Left lung (tissue), 10 donors: ENCODE data around the gene UPF2. TPM values are rescaled to one million over a fixed set of nuclear protein-coding genes. Genes with fewer than 3 reads are reported as not detected.
A peak's percentile ranks its signal among the peaks of the same experiment; 100 is the strongest.

Experiments
- ATAC-seq: fragments of 200-7000 bp; cut with Tn5 transposase; one replicate; pipeline ENCODE4 v1.9.1; 2020; ENCODE audit warnings: moderate library complexity
- DNase-seq, 4 donors: peaks; one replicate each; pipeline ENCODE4 v3.0.0-alpha.2; 2013 to 2020
- H3K27ac ChIP-seq, 2 donors: fragments of 200-600 bp; sonication (generic) in 1 of 2; one replicate each; pipeline versions ENCODE4 v1.5.0 to v1.8.0; 2020 to 2021
- H3K27me3 ChIP-seq, 2 donors: fragments of 200-600 bp; sonication (generic) in 1 of 2; one replicate each; pipeline versions ENCODE4 v1.5.0 to v1.8.0; 2020 to 2021
- H3K36me3 ChIP-seq, 2 donors: fragments of 200-600 bp; sonication (generic) in 1 of 2; one replicate each; pipeline versions ENCODE4 v1.5.0 to v1.8.0; 2020 to 2021
- H3K4me1 ChIP-seq, 2 donors: fragments of 200-600 bp; one replicate each; pipeline ENCODE4 v1.8.0; 2021
- H3K4me3 ChIP-seq, 2 donors: fragments of 200-600 bp; sonication (generic) in 1 of 2; one replicate each; pipeline versions ENCODE4 v1.5.0 to v1.8.0; 2020 to 2021; ENCODE audit warnings: mild to moderate bottlenecking in 1 of 2
- H3K9me3 ChIP-seq, 2 donors: fragments of 200-600 bp; sonication (generic) in 1 of 2; one replicate each; pipeline versions ENCODE4 v1.5.0 to v1.8.0; 2020 to 2021
- intact Hi-C, 2 donors: fragments of 100-400 bp; cut with DNase I; formaldehyde crosslinking; loops; one replicate each; pipeline versions ENCODE4 v1.11.2 to v1.14.2; 2022
- polyA plus RNA-seq, 6 donors: library from polyadenylated mRNA; unstranded; fragments of 120-200 nt; gene quantifications; one replicate each; pipeline ENCODE4 v1.2.1, GENCODE V29; 2013; ENCODE audit not compliant: insufficient read length in 6 of 6
- total RNA-seq, 2 donors: library from RNA; stranded (reverse); fragmentation: NEBNext Ultra II Directional; extraction: Animal tissue kit (Norgen Biotek cat#: 25700); gene quantifications; one replicate each; pipeline ENCODE4 v1.2.1, GENCODE V29; 2021
- TF ChIP-seq, protein P1 (sequence below), 2 donors: fragments of 200-600 bp; sonication (generic) in 1 of 2; IDR thresholded peaks; one replicate each; pipeline versions ENCODE4 v1.5.0 to v1.8.0; 2021; ENCODE audit warnings: antibody characterized with exemption in 2 of 2
- donor health status: DM: no; HTN: yes; CAD: no.
- donor health status: DM: no; HTN: no; CAD: no.

The UPF2 gene
- total and polyA plus RNA-seq, 8 donors: 14.5 to 44.3 (median 33.2) TPM

DNA sequence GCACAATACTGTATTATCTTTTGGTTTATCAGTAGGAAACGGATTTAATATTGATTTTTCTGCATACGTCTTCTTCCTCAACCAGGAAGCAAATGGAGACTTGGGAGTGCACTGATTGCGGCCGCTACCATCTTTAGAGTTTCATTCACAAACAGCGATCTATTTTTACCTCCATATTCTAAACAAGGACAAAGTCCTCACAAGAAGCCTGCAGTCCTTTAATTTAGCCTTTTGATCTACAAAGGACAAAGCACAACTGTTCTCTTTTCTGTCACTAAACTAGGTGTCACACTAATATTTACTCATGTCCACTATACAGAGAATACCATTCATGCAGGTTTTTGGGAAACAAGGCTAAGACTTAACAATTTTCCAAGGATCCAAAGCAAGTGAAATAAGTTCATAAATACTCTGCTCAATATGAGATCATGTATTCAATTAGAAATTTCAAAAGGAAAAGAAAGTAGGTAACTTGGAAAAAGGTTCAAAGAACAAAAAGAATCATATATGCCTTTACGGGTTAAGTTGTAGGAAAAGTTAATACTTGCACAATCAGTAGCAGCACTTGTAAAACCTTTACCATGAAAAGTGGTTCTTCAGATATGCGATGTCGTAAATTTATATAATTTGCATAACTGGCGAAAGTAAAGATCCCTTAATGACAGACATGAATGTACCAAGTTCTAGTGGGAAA, 92.1 kb downstream of the UPF2 start:
- Histone ChIP-seq H3K9me3 (no peaks in the 10 kb centered on the region), H3K4me1 (peaks cover 0 to 9% of the 10 kb centered on the region in 2 donors), H3K36me3 (peaks cover 0 to 63% of the 10 kb centered on the region in 2 donors), H3K4me3 (no peak overlapping the region), H3K27me3 (no peaks in the 10 kb centered on the region), H3K27ac (no peak overlapping the region)
- peak; percentile 25 for ATAC-seq
- TF ChIP-seq, protein P1, sequence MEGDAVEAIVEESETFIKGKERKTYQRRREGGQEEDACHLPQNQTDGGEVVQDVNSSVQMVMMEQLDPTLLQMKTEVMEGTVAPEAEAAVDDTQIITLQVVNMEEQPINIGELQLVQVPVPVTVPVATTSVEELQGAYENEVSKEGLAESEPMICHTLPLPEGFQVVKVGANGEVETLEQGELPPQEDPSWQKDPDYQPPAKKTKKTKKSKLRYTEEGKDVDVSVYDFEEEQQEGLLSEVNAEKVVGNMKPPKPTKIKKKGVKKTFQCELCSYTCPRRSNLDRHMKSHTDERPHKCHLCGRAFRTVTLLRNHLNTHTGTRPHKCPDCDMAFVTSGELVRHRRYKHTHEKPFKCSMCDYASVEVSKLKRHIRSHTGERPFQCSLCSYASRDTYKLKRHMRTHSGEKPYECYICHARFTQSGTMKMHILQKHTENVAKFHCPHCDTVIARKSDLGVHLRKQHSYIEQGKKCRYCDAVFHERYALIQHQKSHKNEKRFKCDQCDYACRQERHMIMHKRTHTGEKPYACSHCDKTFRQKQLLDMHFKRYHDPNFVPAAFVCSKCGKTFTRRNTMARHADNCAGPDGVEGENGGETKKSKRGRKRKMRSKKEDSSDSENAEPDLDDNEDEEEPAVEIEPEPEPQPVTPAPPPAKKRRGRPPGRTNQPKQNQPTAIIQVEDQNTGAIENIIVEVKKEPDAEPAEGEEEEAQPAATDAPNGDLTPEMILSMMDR (IDR thresholded peaks at IDR 0.05): no peak
- intact Hi-C loops: no loop called here
- DNase-seq: peak in 1 of 4 donors; percentile 1

DNA sequence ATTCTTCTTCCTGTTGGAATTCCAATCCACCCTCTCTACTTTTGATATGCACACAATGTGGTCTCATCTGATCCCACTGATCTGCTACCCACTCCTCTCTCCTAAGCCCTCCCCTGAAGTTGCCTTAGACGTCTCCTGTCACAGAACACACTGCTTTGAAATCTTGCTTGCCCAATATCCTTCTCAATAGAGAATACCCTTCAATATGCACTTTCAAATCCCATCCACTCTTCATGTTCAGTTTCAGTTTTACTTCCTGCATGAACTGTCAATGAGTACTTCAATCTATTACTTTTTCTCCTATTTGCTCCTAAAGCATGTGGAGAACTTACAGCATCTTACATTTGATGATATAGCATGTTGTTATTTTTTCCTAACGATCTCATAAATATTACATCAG, 93.5 kb downstream of the UPF2 start:
- ATAC-seq (no peak), DNase-seq (no peak)
- TF ChIP-seq, protein P1 (IDR thresholded peaks at IDR 0.05): no peak
- Histone ChIP-seq H3K36me3 (peaks cover 0 to 56% of the 10 kb centered on the region in 2 donors), H3K4me1 (peaks cover 0 to 9% of the 10 kb centered on the region in 2 donors), H3K27ac (no peak overlapping the region), H3K4me3 (no peak overlapping the region), H3K27me3 (no peaks in the 10 kb centered on the region), H3K9me3 (no peaks in the 10 kb centered on the region)
- intact Hi-C loops: no loop called here

DNA sequence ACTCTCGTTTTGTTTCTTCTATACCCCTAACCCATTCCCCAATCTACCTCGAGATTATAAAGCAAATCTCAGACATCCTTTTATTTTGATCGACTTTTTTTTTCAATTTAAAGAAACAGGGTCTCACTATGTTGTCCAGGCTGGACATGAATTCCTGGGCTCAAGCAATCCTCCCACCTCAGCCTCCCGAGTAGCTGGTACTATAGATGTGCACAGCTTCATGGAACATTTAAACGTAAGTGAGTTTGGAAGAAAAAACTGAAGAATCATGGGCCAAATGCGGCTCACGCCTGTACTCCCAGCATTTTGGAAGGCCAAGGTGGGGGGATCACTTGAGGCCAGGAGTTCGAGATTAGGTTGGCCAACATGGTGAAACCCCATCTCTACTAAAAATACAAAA, 96.0 kb downstream of the UPF2 start:
- no peak for ATAC-seq
- intact Hi-C loops: no loop called here
- no peaks in the 10 kb centered on the region for H3K9me3 ChIP-seq

DNA sequence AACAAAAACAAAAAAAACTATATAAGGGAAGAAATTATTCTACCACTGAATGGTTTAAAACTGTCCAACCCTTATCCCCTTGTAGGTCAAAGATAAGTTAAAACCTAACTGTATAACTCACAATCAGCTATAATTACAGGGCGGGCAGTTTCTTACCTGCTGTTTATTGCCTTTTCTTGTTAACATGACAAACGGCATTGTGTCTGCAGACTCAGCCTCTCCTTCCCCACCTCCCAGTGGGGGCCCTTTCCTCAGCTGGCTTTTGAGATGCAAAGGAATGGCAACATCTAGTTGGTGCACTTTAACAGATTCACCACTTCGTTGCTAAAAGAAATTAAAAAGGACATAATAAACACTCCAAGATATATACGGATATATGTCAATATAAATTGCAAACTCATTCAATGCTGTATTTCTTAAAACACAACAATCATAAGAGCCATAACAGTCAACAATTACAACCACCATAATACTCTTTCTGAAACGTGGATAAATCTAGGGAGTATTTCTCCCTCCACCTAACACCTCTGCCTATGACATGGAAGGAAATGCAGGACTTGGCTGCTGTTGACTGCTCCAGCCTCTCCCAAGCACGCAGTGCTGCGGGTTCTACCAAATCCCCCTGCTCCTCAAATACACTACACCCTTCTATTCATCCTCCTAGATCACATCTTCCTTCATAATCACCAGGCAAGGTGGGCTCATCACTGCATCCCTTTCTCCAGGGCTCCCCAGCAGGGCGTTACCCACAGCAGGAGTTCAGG, 106.0 kb downstream of the UPF2 start:
- no peaks in the 10 kb centered on the region for H3K27me3 ChIP-seq
- TF ChIP-seq, protein P1 (IDR thresholded peaks at IDR 0.05): no peak
- intact Hi-C loops: no loop called here
- ATAC-seq (no peak), DNase-seq (no peak)
- H3K4me1 ChIP-seq: no peaks in the 10 kb centered on the region
- no peaks in the 10 kb centered on the region for H3K9me3 ChIP-seq
- no peak overlapping the region for H3K4me3 ChIP-seq
- H3K27ac ChIP-seq: no peak overlapping the region
- H3K36me3 ChIP-seq: peaks cover 0 to 70% of the 10 kb centered on the region in 2 donors

More for the DNA sequence above, 96.0 kb downstream of the UPF2 start:
- peaks cover 0 to 9% of the 10 kb centered on the region in 2 donors for H3K4me1 ChIP-seq
- H3K4me3 ChIP-seq: no peak overlapping the region
- peaks cover 0 to 62% of the 10 kb centered on the region in 2 donors for H3K36me3 ChIP-seq
- H3K27ac ChIP-seq: no peak overlapping the region
- TF ChIP-seq, protein P1 (IDR thresholded peaks at IDR 0.05): no peak
- no peak for DNase-seq
- H3K27me3 ChIP-seq: no peaks in the 10 kb centered on the region

DNA sequence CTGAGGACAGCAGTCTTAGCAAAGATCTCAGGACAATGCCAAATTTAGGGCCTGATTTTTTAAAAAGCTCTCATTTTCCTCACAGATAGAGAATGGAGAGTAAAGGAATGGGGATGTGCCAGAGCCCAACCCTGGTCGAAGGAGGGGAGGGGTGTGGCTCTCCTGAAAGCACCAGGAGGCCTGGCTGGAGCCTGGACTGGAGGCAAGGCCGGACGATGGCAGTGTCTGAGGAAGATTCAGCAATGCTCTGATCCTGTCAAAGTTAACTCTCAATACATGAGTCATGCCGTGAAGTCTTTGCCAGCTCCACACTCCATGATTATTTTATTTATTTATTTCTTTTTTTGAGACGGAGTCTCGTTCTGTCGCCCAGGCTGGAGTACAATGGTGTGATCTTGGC, 108.3 kb downstream of the UPF2 start:
- Histone ChIP-seq H3K36me3 (peaks cover 0 to 72% of the 10 kb centered on the region in 2 donors), H3K27me3 (no peaks in the 10 kb centered on the region), H3K9me3 (no peaks in the 10 kb centered on the region), H3K4me3 (no peak overlapping the region), H3K27ac (no peak overlapping the region), H3K4me1 (no peaks in the 10 kb centered on the region)
- intact Hi-C loops: no loop called here
- no peak for ATAC-seq
- no peak for DNase-seq
- TF ChIP-seq, protein P1 (IDR thresholded peaks at IDR 0.05): no peak
